ENCODE measurements around the gene SAFB2.

GRCh38 chr19:5560156-5560555 lies 62.4 kb downstream of the SAFB2 start:
- TF ChIP-seq CTCF (IDR thresholded peaks at IDR 0.05): no peak
- no peak for TF ChIP-seq POLR2A (IDR thresholded peaks at IDR 0.05)
- TF ChIP-seq POLR2AphosphoS5 (IDR thresholded peaks at IDR 0.05): no peak
